ENCODE data around the gene CLBA1.

DNA sequence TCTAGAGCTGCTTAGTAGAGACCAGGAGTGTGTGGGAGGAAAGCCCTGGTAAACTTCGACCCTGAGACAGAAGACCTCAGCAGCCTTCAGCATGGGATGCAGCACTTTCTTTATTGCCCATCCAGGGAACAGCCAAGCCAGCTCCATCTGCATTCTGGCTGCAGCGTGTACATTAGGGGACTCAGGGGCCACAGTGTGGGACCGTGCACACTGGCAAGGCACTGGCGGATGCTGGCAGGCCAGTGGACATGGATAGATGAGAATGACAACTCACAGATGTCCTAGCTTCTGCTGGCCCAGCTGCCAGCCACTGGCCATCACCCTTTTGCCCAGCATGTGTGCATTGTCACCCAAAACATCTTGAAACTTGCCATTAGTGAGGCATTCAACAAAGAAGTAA is 48.4 kb upstream of the CLBA1 start:
- TF ChIP-seq EZH2phosphoT487 (IDR thresholded peaks at IDR 0.05; ENCODE audit: insufficient read depth, low read depth) (no peak), EZH2 (IDR thresholded peaks at IDR 0.05; ENCODE audit: insufficient read depth, poor library complexity, severe bottlenecking) (no peak)

Data from GM23248 (cell line).